Endothelial cell (in vitro differentiated cells): ENCODE data around the gene LRRC43. TPM values are rescaled to one million over a fixed set of nuclear protein-coding genes. Genes with fewer than 3 reads are reported as not detected.

Source experiments
- DNase-seq: peaks from one replicate; pipeline ENCODE4 v3.0.0; 2021; ENCODE audit warnings: low spot score
- H3K27ac Mint-ChIP-seq: one replicate; pipeline ENCODE4 v1.8.0; 2021; ENCODE audit warnings: mixed read lengths, inconsistent platforms; ENCODE audit not compliant: unreplicated experiment
- H3K27me3 Mint-ChIP-seq: one replicate; pipeline ENCODE4 v1.8.0; 2021; ENCODE audit warnings: mild to moderate bottlenecking, moderate library complexity, mixed read lengths, inconsistent platforms; ENCODE audit not compliant: unreplicated experiment
- H3K36me3 Mint-ChIP-seq: one replicate; pipeline ENCODE4 v1.8.0; 2021; ENCODE audit warnings: mild to moderate bottlenecking, low read depth, mixed read lengths, inconsistent platforms; ENCODE audit not compliant: unreplicated experiment
- H3K4me1 Mint-ChIP-seq: one replicate; pipeline ENCODE4 v1.8.0; 2021; ENCODE audit warnings: mild to moderate bottlenecking, mixed read lengths, inconsistent platforms; ENCODE audit not compliant: unreplicated experiment
- H3K4me3 Mint-ChIP-seq: one replicate; pipeline ENCODE4 v1.8.0; 2021; ENCODE audit warnings: mild to moderate bottlenecking, mixed read lengths, inconsistent platforms; ENCODE audit not compliant: unreplicated experiment
- H3K9me3 Mint-ChIP-seq: one replicate; pipeline ENCODE4 v1.8.0; 2021; ENCODE audit warnings: mixed read lengths, inconsistent platforms; ENCODE audit not compliant: unreplicated experiment
- CTCF ChIP-seq: fragments of 200-600 bp; sonication (generic); IDR thresholded peaks from one replicate; pipeline ENCODE4 v1.5.0; 2021; ENCODE audit warnings: antibody characterized with exemption; ENCODE audit not compliant: unreplicated experiment
- total RNA-seq: library from RNA; stranded (reverse); fragmentation: NEBNext Ultra II Directional; extraction: Animal tissue kit (Norgen Biotek cat#: 25700); gene quantifications from one replicate; pipeline ENCODE4 v1.2.1, GENCODE V29; 2021; ENCODE audit not compliant: unreplicated experiment

The LRRC43 gene
- total RNA-seq, 1 donor from 2014 or later = 0.31 TPM

- peaks cover 11% of the 10 kb centered on the region for H3K27me3 Mint-ChIP-seq
- no peak overlapping the region for H3K4me3 Mint-ChIP-seq
- H3K9me3 Mint-ChIP-seq = no peaks in the 10 kb centered on the region
- no peak for TF ChIP-seq CTCF
- peaks cover 9% of the 10 kb centered on the region for H3K4me1 Mint-ChIP-seq
- no peaks in the 10 kb centered on the region for H3K36me3 Mint-ChIP-seq
- DNase-seq = no peak
- H3K27ac Mint-ChIP-seq = no peak overlapping the region
Observed at GRCh38 chr12:122152754-122153153, 30.2 kb upstream of the LRRC43 start.

GRCh38 chr12:122155705-122156104, 27.2 kb upstream of the LRRC43 start:
- Mint-ChIP-seq H3K36me3 (no peaks in the 10 kb centered on the region), H3K4me3 (no peak overlapping the region), H3K9me3 (no peaks in the 10 kb centered on the region), H3K4me1 (no peaks in the 10 kb centered on the region), H3K27ac (no peak overlapping the region), H3K27me3 (peaks cover 5% of the 10 kb centered on the region)
- no peak for DNase-seq
- TF ChIP-seq CTCF = no peak

- Mint-ChIP-seq H3K9me3 (no peaks in the 10 kb centered on the region), H3K4me3 (no peak overlapping the region), H3K36me3 (no peaks in the 10 kb centered on the region), H3K4me1 (no peaks in the 10 kb centered on the region), H3K27ac (no peak overlapping the region), H3K27me3 (peaks cover 4% of the 10 kb centered on the region)
- no peak for TF ChIP-seq CTCF
- DNase-seq = no peak
Observed at GRCh38 chr12:122158700-122159285, 24.1 kb upstream of the LRRC43 start.

- no peaks in the 10 kb centered on the region for H3K9me3 Mint-ChIP-seq
- H3K36me3 Mint-ChIP-seq = no peaks in the 10 kb centered on the region
- H3K4me3 Mint-ChIP-seq = no peak overlapping the region
- DNase-seq = no peak
- TF ChIP-seq CTCF = no peak
- no peaks in the 10 kb centered on the region for H3K4me1 Mint-ChIP-seq
- H3K27me3 Mint-ChIP-seq = peaks cover 4% of the 10 kb centered on the region
- H3K27ac Mint-ChIP-seq = no peak overlapping the region
Observed at GRCh38 chr12:122159882-122160281, 23.0 kb upstream of the LRRC43 start.

DNA sequence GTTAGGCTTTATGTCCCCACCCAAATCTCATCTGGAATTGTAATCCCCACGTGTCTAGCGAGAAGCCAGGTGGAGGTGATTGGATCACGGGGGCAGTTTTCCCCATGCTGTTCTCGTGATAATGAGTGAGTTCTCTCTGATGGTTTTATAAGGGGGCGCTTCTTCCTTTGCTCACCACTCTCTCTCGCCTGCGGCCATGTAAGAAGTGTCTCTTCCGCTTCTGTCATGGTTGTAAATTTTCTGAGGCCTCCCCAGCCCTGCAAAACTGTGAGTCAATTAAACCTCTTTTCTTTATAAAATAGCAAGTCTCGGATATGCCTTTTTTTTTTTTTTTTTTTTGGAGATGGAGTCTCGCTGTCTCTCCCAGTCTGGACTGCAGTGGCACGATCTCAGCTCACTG, 22.2 kb upstream of the LRRC43 start:
- H3K27me3 Mint-ChIP-seq = peaks cover 2% of the 10 kb centered on the region
- no peak for TF ChIP-seq CTCF
- H3K4me3 Mint-ChIP-seq = no peak overlapping the region
- H3K9me3 Mint-ChIP-seq = no peaks in the 10 kb centered on the region
- no peak for DNase-seq
- H3K36me3 Mint-ChIP-seq = no peaks in the 10 kb centered on the region
- H3K4me1 Mint-ChIP-seq = no peaks in the 10 kb centered on the region
- H3K27ac Mint-ChIP-seq = no peak overlapping the region
